Naive B cell (primary cell): ENCODE measurements around the gene CACNB4. TPM values are rescaled to one million over a fixed set of nuclear protein-coding genes. Genes with fewer than 3 reads are reported as not detected.
"Not testable (repeated sequence)": the region's sequence is repeated elsewhere in the genome, so short reads cannot be mapped to it uniquely, and the experiment has no call there.

ENCODE experiments used
- ATAC-seq, 2 donors: fragments of 150-1000 bp; cut with Tn5 transposase; 2 replicates each; pipeline ENCODE4 v1.10.0; 2021; ENCODE audit warnings: low read depth in 2 of 2, mild to moderate bottlenecking in 2 of 2, moderate library complexity in 2 of 2
- DNase-seq: peaks from one replicate; pipeline ENCODE4 v3.0.0; 2022
- H3K27ac Mint-ChIP-seq, 6 donors: one replicate each; pipeline ENCODE4 v1.8.0; 2020 to 2022; ENCODE audit warnings: mild to moderate bottlenecking in 6 of 6, mixed read lengths in 6 of 6, moderate library complexity in 5 of 6, inconsistent platforms in 2 of 6
- H3K27me3 Mint-ChIP-seq, 3 donors: one replicate each; pipeline ENCODE4 v1.8.0; 2021 to 2022; ENCODE audit warnings: mixed read lengths in 3 of 3, mild to moderate bottlenecking in 1 of 3
- H3K36me3 Mint-ChIP-seq, 2 donors: one replicate each; pipeline ENCODE4 v1.8.0; 2020 to 2022; ENCODE audit warnings: mixed read lengths in 2 of 2, inconsistent platforms in 1 of 2, mild to moderate bottlenecking in 1 of 2
- H3K4me1 Mint-ChIP-seq, 3 donors: one replicate each; pipeline ENCODE4 v1.8.0; 2020 to 2022; ENCODE audit warnings: mixed read lengths in 3 of 3, inconsistent platforms in 1 of 3, mild to moderate bottlenecking in 1 of 3, moderate library complexity in 1 of 3
- H3K4me3 Mint-ChIP-seq, 8 donors: one replicate each; pipeline ENCODE4 v1.8.0; 2020 to 2022; ENCODE audit warnings: mild to moderate bottlenecking in 8 of 8, mixed read lengths in 8 of 8, moderate library complexity in 8 of 8, inconsistent platforms in 2 of 8
- H3K9me3 Mint-ChIP-seq, 7 donors: one replicate each; pipeline ENCODE4 v1.8.0; 2020 to 2022; ENCODE audit warnings: mixed read lengths in 7 of 7, mild to moderate bottlenecking in 5 of 7, inconsistent platforms in 2 of 7, moderate library complexity in 1 of 7
- polyA plus RNA-seq, 6 donors: library from polyadenylated mRNA; unstranded; fragments of 300-500 nt; fragmentation: Illumina TruSeq; gene quantifications; one replicate each; pipeline ENCODE4 v1.2.3, GENCODE V29; 2021; ENCODE audit warnings: low read depth in 6 of 6

CACNB4 gene
- polyA plus RNA-seq, 6 donors from 2014 or later: 0.10 to 3.2 TPM; not detected in 4

GRCh38 chr2:151922845-151923666, 175.8 kb downstream of the CACNB4 start:
- H3K4me1 Mint-ChIP-seq: peaks cover 7 to 20% (median 17%) of the 10 kb centered on the region in 3 donors
- H3K27me3 Mint-ChIP-seq: peaks cover 0 to 20% (median 0%) of the 10 kb centered on the region in 3 donors
- no peak overlapping the region for H3K27ac Mint-ChIP-seq
- DNase-seq: no peak
- no peaks in the 10 kb centered on the region for H3K36me3 Mint-ChIP-seq
- ATAC-seq: no peak
- H3K9me3 Mint-ChIP-seq: peaks cover 0 to 2% (median 0%) of the 10 kb centered on the region in 7 donors
- H3K4me3 Mint-ChIP-seq: no peak overlapping the region

GRCh38 chr2:151919786-151920185, 179.1 kb downstream of the CACNB4 start:
- peaks cover 0 to 2% (median 0%) of the 10 kb centered on the region in 7 donors for H3K9me3 Mint-ChIP-seq
- H3K27me3 Mint-ChIP-seq: no peaks in the 10 kb centered on the region
- ATAC-seq (no peak), DNase-seq (no peak)
- H3K4me1 Mint-ChIP-seq: peaks cover 8 to 26% (median 20%) of the 10 kb centered on the region in 3 donors
- peaks cover 0 to 3% of the 10 kb centered on the region in 2 donors for H3K36me3 Mint-ChIP-seq
- H3K27ac Mint-ChIP-seq: peak overlapping the region in 1 of 6 donors; percentile 5
- peak overlapping the region in 1 of 8 donors; percentile 42 for H3K4me3 Mint-ChIP-seq

GRCh38 chr2:151918308-151918707, 180.5 kb downstream of the CACNB4 start:
- H3K27ac Mint-ChIP-seq: peak overlapping the region in 1 of 6 donors; percentile 23
- DNase-seq (peak; percentile 7), ATAC-seq (peak; percentile 57 to 79)
- peaks cover 0 to 3% of the 10 kb centered on the region in 2 donors for H3K36me3 Mint-ChIP-seq
- peaks cover 0 to 1% (median 0%) of the 10 kb centered on the region in 7 donors for H3K9me3 Mint-ChIP-seq
- peak overlapping the region in 1 of 8 donors; percentile 9 for H3K4me3 Mint-ChIP-seq
- peaks cover 8 to 29% (median 20%) of the 10 kb centered on the region in 3 donors for H3K4me1 Mint-ChIP-seq
- peaks cover 0 to 8% (median 6%) of the 10 kb centered on the region in 3 donors for H3K27me3 Mint-ChIP-seq

- Mint-ChIP-seq H3K27me3 (peaks cover 6 to 16% (median 7%) of the 10 kb centered on the region in 3 donors), H3K9me3 (no peaks in the 10 kb centered on the region), H3K36me3 (peaks cover 0 to 3% of the 10 kb centered on the region in 2 donors), H3K4me1 (peaks cover 8 to 29% (median 20%) of the 10 kb centered on the region in 3 donors), H3K4me3 (no peak overlapping the region), H3K27ac (no peak overlapping the region)
- DNase-seq (no peak), ATAC-seq (no peak)
Observed at GRCh38 chr2:151916632-151917031, 182.2 kb downstream of the CACNB4 start.

GRCh38 chr2:151915629-151916025, 183.2 kb downstream of the CACNB4 start:
- not testable (repeated sequence) for DNase-seq, H3K36me3 Mint-ChIP-seq, H3K27ac Mint-ChIP-seq, H3K4me3 Mint-ChIP-seq, ATAC-seq, H3K9me3 Mint-ChIP-seq
- peaks cover 6 to 16% (median 7%) of the 10 kb centered on the region in 3 donors for H3K27me3 Mint-ChIP-seq
- peaks cover 8 to 29% (median 20%) of the 10 kb centered on the region in 3 donors for H3K4me1 Mint-ChIP-seq

- Mint-ChIP-seq H3K4me1 (peaks cover 8 to 29% (median 20%) of the 10 kb centered on the region in 3 donors), H3K9me3 (peaks cover 0 to 12% (median 0%) of the 10 kb centered on the region in 7 donors), H3K4me3 (no peak overlapping the region), H3K27ac (no peak overlapping the region), H3K27me3 (peaks cover 6 to 16% (median 7%) of the 10 kb centered on the region in 3 donors), H3K36me3 (peaks cover 0 to 3% of the 10 kb centered on the region in 2 donors)
- DNase-seq (no peak), ATAC-seq (no peak)
Observed at GRCh38 chr2:151914989-151915628, 183.7 kb downstream of the CACNB4 start.

- no peaks in the 10 kb centered on the region for H3K36me3 Mint-ChIP-seq
- H3K27me3 Mint-ChIP-seq: peaks cover 0 to 8% (median 7%) of the 10 kb centered on the region in 3 donors
Observed at GRCh38 chr2:151908204-151908882, 190.5 kb downstream of the CACNB4 start.

GRCh38 chr2:151907286-151908203, 191.3 kb downstream of the CACNB4 start:
- Mint-ChIP-seq H3K36me3 (no peaks in the 10 kb centered on the region), H3K4me1 (peaks cover 0 to 8% (median 0%) of the 10 kb centered on the region in 3 donors), H3K27me3 (peaks cover 0 to 8% (median 7%) of the 10 kb centered on the region in 3 donors), H3K4me3 (no peak overlapping the region), H3K27ac (no peak overlapping the region), H3K9me3 (peaks cover 0 to 12% (median 0%) of the 10 kb centered on the region in 7 donors)
- DNase-seq (no peak), ATAC-seq (no peak)

More at GRCh38 chr2:151908204-151908882, 190.5 kb downstream of the CACNB4 start:
- Mint-ChIP-seq H3K27ac (no peak overlapping the region), H3K4me1 (peaks cover 0 to 8% (median 0%) of the 10 kb centered on the region in 3 donors), H3K9me3 (peaks cover 0 to 12% (median 0%) of the 10 kb centered on the region in 7 donors), H3K4me3 (no peak overlapping the region)
- no peak for DNase-seq
- no peak for ATAC-seq

- peaks cover 0 to under 1% (median 0%) of the 10 kb centered on the region in 3 donors for H3K27me3 Mint-ChIP-seq
Observed at GRCh38 chr2:151906633-151906998, 192.2 kb downstream of the CACNB4 start.

GRCh38 chr2:151905963-151906632, 192.7 kb downstream of the CACNB4 start:
- Mint-ChIP-seq H3K9me3 (peaks cover 0 to 9% (median 0%) of the 10 kb centered on the region in 7 donors), H3K27me3 (no peaks in the 10 kb centered on the region), H3K4me3 (no peak overlapping the region), H3K4me1 (peaks cover 0 to 8% (median 0%) of the 10 kb centered on the region in 3 donors), H3K36me3 (no peaks in the 10 kb centered on the region), H3K27ac (peak overlapping the region in 1 of 6 donors; percentile 10)
- ATAC-seq (no peak), DNase-seq (no peak)

More at GRCh38 chr2:151906633-151906998, 192.2 kb downstream of the CACNB4 start:
- Mint-ChIP-seq H3K4me1 (peaks cover 0 to 8% (median 0%) of the 10 kb centered on the region in 3 donors), H3K9me3 (peaks cover 0 to 12% (median 0%) of the 10 kb centered on the region in 7 donors), H3K4me3 (no peak overlapping the region), H3K36me3 (no peaks in the 10 kb centered on the region), H3K27ac (no peak overlapping the region)
- DNase-seq (no peak), ATAC-seq (no peak)

GRCh38 chr2:151904807-151905206, 194.0 kb downstream of the CACNB4 start:
- Mint-ChIP-seq H3K4me1 (peaks cover 0 to 8% (median 0%) of the 10 kb centered on the region in 3 donors), H3K9me3 (peaks cover 0 to 2% (median 0%) of the 10 kb centered on the region in 7 donors), H3K4me3 (no peak overlapping the region), H3K27me3 (no peaks in the 10 kb centered on the region), H3K27ac (no peak overlapping the region), H3K36me3 (no peaks in the 10 kb centered on the region)
- ATAC-seq (no peak), DNase-seq (no peak)

- Mint-ChIP-seq H3K27ac (no peak overlapping the region), H3K4me1 (peaks cover 0 to 8% (median 0%) of the 10 kb centered on the region in 3 donors), H3K36me3 (no peaks in the 10 kb centered on the region), H3K4me3 (no peak overlapping the region), H3K9me3 (no peaks in the 10 kb centered on the region), H3K27me3 (no peaks in the 10 kb centered on the region)
- ATAC-seq (no peak), DNase-seq (no peak)
Observed at GRCh38 chr2:151904021-151904420, 194.8 kb downstream of the CACNB4 start.
